Vagina (tissue), 2 donors: ENCODE measurements around the gene GPR42. TPM values are rescaled to one million over a fixed set of nuclear protein-coding genes. Genes with fewer than 3 reads are reported as not detected.

Source experiments
- DNase-seq, 2 donors: peaks; one replicate each; pipeline ENCODE4 v3.0.0-alpha.2; 2017; ENCODE audit errors: extremely low spot score in 2 of 2
- H3K27ac ChIP-seq: fragments of 200-600 bp; sonication (generic); one replicate; pipeline ENCODE4 v1.5.1; 2019
- H3K27me3 ChIP-seq: fragments of 200-600 bp; sonication (generic); one replicate; pipeline ENCODE4 v1.5.1; 2019
- H3K36me3 ChIP-seq, 2 donors: fragments of 200-600 bp; sonication (generic); one replicate each; pipeline ENCODE4 v1.5.1; 2017 to 2019
- H3K4me1 ChIP-seq: fragments of 200-600 bp; sonication (generic); one replicate; pipeline ENCODE4 v1.5.1; 2019
- H3K4me3 ChIP-seq, 2 donors: fragments of 200-600 bp; sonication (generic); 1 replicate in 1 of 2; 2 replicates in 1 of 2; pipeline ENCODE4 v1.5.1; 2016 to 2019
- H3K9me3 ChIP-seq: fragments of 200-600 bp; sonication (generic); one replicate; pipeline ENCODE4 v1.5.1; 2019
- CTCF ChIP-seq, 3 experiments: fragments of 450-650 bp in 2 of 3; fragments of 200-600 bp in 1 of 3; sonication (generic) in 1 of 3; IDR thresholded peaks; one replicate each; pipeline ENCODE4 v1.5.1; 2017 to 2019; ENCODE audit warnings: antibody characterized with exemption in 3 of 3, mild to moderate bottlenecking in 2 of 3, moderate library complexity in 2 of 3
- POLR2A ChIP-seq, 2 donors: fragments of 450-650 bp; IDR thresholded peaks; one replicate each; pipeline ENCODE4 v1.6.1; 2017; ENCODE audit warnings: antibody characterized with exemption in 2 of 2, mild to moderate bottlenecking in 2 of 2, moderate library complexity in 2 of 2
- POLR2AphosphoS5 ChIP-seq, 2 donors: sonication (generic); formaldehyde crosslinking; IDR thresholded peaks; one replicate each; pipeline ENCODE4 v1.9.0; 2017; ENCODE audit warnings: antibody characterized with exemption in 2 of 2, mild to moderate bottlenecking in 2 of 2, low read depth in 1 of 2; ENCODE audit not compliant: insufficient read depth in 1 of 2
- intact Hi-C: fragments of 100-400 bp; cut with DNase I; formaldehyde crosslinking; loops from one replicate; pipeline ENCODE4 v1.15.1; 2023
- total RNA-seq: library from RNA; depleted of rRNA; stranded (reverse); fragments of >200 nt; gene quantifications from one replicate; pipeline ENCODE4 v1.2.3, GENCODE V29; 2016

Gene GPR42
- total RNA-seq, 1 donor from 2014 or later: not detected

GRCh38 chr19:35363001-35363590 is 7.8 kb upstream of the GPR42 start:
- Histone ChIP-seq H3K27ac (no peak overlapping the region), H3K36me3 (no peaks in the 10 kb centered on the region), H3K9me3 (no peaks in the 10 kb centered on the region), H3K27me3 (no peaks in the 10 kb centered on the region), H3K4me1 (peaks cover 2% of the 10 kb centered on the region), H3K4me3 (no peak overlapping the region)
- peak in 1 of 2 donors; percentile 67 for DNase-seq
- no peak for TF ChIP-seq CTCF (IDR thresholded peaks at IDR 0.05)
- no peak for TF ChIP-seq POLR2AphosphoS5 (IDR thresholded peaks at IDR 0.05; ENCODE audit: insufficient read depth in 1 of 2, low read depth in 1 of 2)
- no peak for TF ChIP-seq POLR2A (IDR thresholded peaks at IDR 0.05)
- intact Hi-C loops: loop anchor here (10.0 kb wide), 1 partner anchor 732 kb away; no protein-coding TSS in a partner anchor

- intact Hi-C loops: loop anchor here (10.0 kb wide), 1 partner anchor 731 kb away; no protein-coding TSS in a partner anchor
- peak in 1 of 2 donors; percentile 74 for DNase-seq
- no peak overlapping the region for H3K4me3 ChIP-seq
These were observed 7.0 kb upstream of the GPR42 start for GRCh38 chr19:35363711-35364425.

GRCh38 chr19:35365303-35365702 is 5.6 kb upstream of the GPR42 start:
- Histone ChIP-seq H3K4me3 (no peak overlapping the region), H3K27me3 (no peaks in the 10 kb centered on the region), H3K4me1 (no peaks in the 10 kb centered on the region), H3K27ac (no peak overlapping the region), H3K9me3 (no peaks in the 10 kb centered on the region), H3K36me3 (no peaks in the 10 kb centered on the region)
- no peak for TF ChIP-seq POLR2AphosphoS5 (IDR thresholded peaks at IDR 0.05; ENCODE audit: insufficient read depth in 1 of 2, low read depth in 1 of 2)
- TF ChIP-seq CTCF (IDR thresholded peaks at IDR 0.05): no peak
- intact Hi-C loops: loop anchor here (10.0 kb wide), 1 partner anchor 729 kb away; no protein-coding TSS in a partner anchor
- peak in 1 of 2 donors; percentile 22 for DNase-seq

More at GRCh38 chr19:35363711-35364425, 7.0 kb upstream of the GPR42 start:
- TF ChIP-seq CTCF (IDR thresholded peaks at IDR 0.05): no peak
- TF ChIP-seq POLR2A (IDR thresholded peaks at IDR 0.05): no peak
- TF ChIP-seq POLR2AphosphoS5 (IDR thresholded peaks at IDR 0.05; ENCODE audit: insufficient read depth in 1 of 2, low read depth in 1 of 2): no peak
- no peaks in the 10 kb centered on the region for H3K4me1 ChIP-seq
- no peaks in the 10 kb centered on the region for H3K9me3 ChIP-seq
- no peaks in the 10 kb centered on the region for H3K27me3 ChIP-seq
- no peaks in the 10 kb centered on the region for H3K36me3 ChIP-seq
- H3K27ac ChIP-seq: no peak overlapping the region

- no peaks in the 10 kb centered on the region for H3K4me1 ChIP-seq
- intact Hi-C loops: loop anchor here (10.0 kb wide), 1 partner anchor 726 kb away; no protein-coding TSS in a partner anchor
- no peak overlapping the region for H3K27ac ChIP-seq
- no peak overlapping the region for H3K4me3 ChIP-seq
- H3K36me3 ChIP-seq: no peaks in the 10 kb centered on the region
- no peak for TF ChIP-seq POLR2A (IDR thresholded peaks at IDR 0.05)
- no peak for TF ChIP-seq POLR2AphosphoS5 (IDR thresholded peaks at IDR 0.05; ENCODE audit: insufficient read depth in 1 of 2, low read depth in 1 of 2)
- TF ChIP-seq CTCF (IDR thresholded peaks at IDR 0.05): no peak
- no peak for DNase-seq
- no peaks in the 10 kb centered on the region for H3K9me3 ChIP-seq
- no peaks in the 10 kb centered on the region for H3K27me3 ChIP-seq
These were observed 2.5 kb upstream of the GPR42 start for GRCh38 chr19:35368378-35368777.

- no peak overlapping the region for H3K27ac ChIP-seq
- H3K4me3 ChIP-seq: no peak overlapping the region
- no peak for DNase-seq
- no peaks in the 10 kb centered on the region for H3K4me1 ChIP-seq
- H3K36me3 ChIP-seq: no peaks in the 10 kb centered on the region
- H3K9me3 ChIP-seq: no peaks in the 10 kb centered on the region
- intact Hi-C loops: loop anchor here (10.0 kb wide), 1 partner anchor 725 kb away; no protein-coding TSS in a partner anchor
- H3K27me3 ChIP-seq: no peaks in the 10 kb centered on the region
- TF ChIP-seq CTCF (IDR thresholded peaks at IDR 0.05) (no peak), POLR2A (IDR thresholded peaks at IDR 0.05) (no peak), POLR2AphosphoS5 (IDR thresholded peaks at IDR 0.05; ENCODE audit: insufficient read depth in 1 of 2, low read depth in 1 of 2) (no peak)
These were observed 1.3 kb upstream of the GPR42 start for GRCh38 chr19:35369522-35369921.
